Measurements from ENCODE around the gene RNF145. TPM values are rescaled to one million over a fixed set of nuclear protein-coding genes. Genes with fewer than 3 reads are reported as not detected.

The RNF145 gene
- total RNA-seq = 37.0 and 40.2 TPM in 2 replicates

GRCh38 chr5:159209438-159210209 lies at the start of gene RNF145:
Gene RNF145 (minus strand): TSS chr5:159209553. CDS start chr5:159203617, 5,936 bp downstream.

Other genes with a start within 250 kb of the RNF145 start
- gene EBF1, start 109.6 kb downstream of the RNF145 start, total RNA-seq = under 0.01 and 4.1 TPM in 2 replicates
- 14.8 and 16.3 TPM in 2 replicates for gene UBLCP1, start 53.7 kb upstream of the RNF145 start, total RNA-seq
- not detected in 2 replicates for gene IL12B, start 120.9 kb upstream of the RNF145 start, total RNA-seq

All from mesangial cell (primary cell).